Omental fat pad (tissue), 4 donors: ENCODE data around the gene AGAP1. TPM values are rescaled to one million over a fixed set of nuclear protein-coding genes. Genes with fewer than 3 reads are reported as not detected.

Experiments
- ATAC-seq: fragments of 150-250 bp; one replicate; pipeline ENCODE4 v1.9.1; 2016; ENCODE audit warnings: mild to moderate bottlenecking, moderate library complexity; ENCODE audit not compliant: low FRiP score
- DNase-seq: peaks from one replicate; pipeline ENCODE4 v3.0.0-alpha.2; 2019; ENCODE audit warnings: low spot score
- total RNA-seq, 4 donors: library from RNA; depleted of rRNA; stranded (reverse); fragments of >200 nt; gene quantifications; one replicate each; pipeline ENCODE4 v1.1.0, GENCODE V29; 2016
- TF ChIP-seq, protein P1 (sequence below), 3 donors: fragments of 450-650 bp; IDR thresholded peaks; one replicate each; pipeline ENCODE4 v1.5.1; 2016 to 2017; ENCODE audit warnings: antibody characterized with exemption in 3 of 3, mild to moderate bottlenecking in 3 of 3, moderate library complexity in 2 of 3

AGAP1 gene
- total RNA-seq, 4 donors from 2014 or later: 15.5 to 24.3 (median 16.2) TPM

DNA sequence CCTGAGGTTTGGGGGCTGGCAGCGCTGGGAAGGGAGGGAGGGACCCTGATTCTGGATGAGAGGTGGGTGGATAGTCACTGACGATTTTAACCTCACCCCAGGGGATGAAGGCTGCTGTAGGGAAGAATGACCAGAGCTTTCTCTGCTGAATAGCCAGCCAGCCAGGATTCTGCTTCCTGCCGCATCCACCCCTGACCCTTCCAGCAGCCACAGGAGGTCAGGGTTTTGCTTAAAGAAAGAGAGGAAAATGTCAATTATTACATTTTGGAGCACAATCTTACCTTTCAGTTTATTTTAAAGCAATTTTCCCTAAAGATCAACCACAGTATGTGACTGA, 456.6 kb downstream of the AGAP1 start:
- DNase-seq: no peak

DNA sequence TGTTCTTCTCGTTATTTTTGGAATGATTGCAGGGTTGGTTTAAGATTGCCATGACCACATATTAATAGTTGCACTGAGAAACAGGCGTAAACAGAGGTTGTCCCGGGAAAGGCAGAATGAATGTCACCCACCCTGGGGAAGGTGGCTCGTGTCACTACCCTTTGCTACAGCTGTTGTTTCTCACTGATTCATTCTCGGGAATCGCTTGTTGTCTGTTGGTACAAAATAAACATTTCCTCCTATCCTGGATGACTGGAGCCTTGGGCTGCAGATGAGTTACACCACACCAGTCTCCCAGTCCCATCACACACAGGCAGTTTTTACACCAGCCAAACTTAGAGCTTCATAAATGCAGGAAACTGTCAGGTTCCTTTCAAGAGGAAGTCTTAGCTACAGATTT, 457.6 kb downstream of the AGAP1 start:
- TF ChIP-seq, protein P1, sequence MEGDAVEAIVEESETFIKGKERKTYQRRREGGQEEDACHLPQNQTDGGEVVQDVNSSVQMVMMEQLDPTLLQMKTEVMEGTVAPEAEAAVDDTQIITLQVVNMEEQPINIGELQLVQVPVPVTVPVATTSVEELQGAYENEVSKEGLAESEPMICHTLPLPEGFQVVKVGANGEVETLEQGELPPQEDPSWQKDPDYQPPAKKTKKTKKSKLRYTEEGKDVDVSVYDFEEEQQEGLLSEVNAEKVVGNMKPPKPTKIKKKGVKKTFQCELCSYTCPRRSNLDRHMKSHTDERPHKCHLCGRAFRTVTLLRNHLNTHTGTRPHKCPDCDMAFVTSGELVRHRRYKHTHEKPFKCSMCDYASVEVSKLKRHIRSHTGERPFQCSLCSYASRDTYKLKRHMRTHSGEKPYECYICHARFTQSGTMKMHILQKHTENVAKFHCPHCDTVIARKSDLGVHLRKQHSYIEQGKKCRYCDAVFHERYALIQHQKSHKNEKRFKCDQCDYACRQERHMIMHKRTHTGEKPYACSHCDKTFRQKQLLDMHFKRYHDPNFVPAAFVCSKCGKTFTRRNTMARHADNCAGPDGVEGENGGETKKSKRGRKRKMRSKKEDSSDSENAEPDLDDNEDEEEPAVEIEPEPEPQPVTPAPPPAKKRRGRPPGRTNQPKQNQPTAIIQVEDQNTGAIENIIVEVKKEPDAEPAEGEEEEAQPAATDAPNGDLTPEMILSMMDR (IDR thresholded peaks at IDR 0.05): no peak
- no peak for DNase-seq
- ATAC-seq: no peak

More for the DNA sequence above, 456.6 kb downstream of the AGAP1 start:
- TF ChIP-seq, protein P1 (IDR thresholded peaks at IDR 0.05): no peak
- no peak for ATAC-seq

DNA sequence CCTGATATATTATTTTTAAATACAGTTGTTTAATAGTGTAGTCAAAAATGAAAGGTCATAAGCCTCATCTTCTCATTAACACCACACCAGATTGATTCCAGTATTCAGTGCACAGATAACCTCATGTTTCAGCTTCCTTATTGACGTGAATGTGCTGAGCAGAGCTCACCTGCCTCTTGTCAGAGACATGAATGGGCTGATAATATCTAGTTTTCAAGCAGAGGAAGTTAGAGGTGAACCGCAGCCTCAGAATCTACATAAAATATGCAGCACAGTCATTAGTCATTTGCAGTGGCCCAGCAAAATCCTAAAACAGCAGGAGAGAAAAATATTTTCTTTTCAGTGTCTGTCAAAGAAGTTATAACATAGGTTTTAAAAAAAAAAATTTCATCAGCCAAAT, 458.1 kb downstream of the AGAP1 start:
- ATAC-seq (no peak), DNase-seq (no peak)
- TF ChIP-seq, protein P1 (IDR thresholded peaks at IDR 0.05): no peak

DNA sequence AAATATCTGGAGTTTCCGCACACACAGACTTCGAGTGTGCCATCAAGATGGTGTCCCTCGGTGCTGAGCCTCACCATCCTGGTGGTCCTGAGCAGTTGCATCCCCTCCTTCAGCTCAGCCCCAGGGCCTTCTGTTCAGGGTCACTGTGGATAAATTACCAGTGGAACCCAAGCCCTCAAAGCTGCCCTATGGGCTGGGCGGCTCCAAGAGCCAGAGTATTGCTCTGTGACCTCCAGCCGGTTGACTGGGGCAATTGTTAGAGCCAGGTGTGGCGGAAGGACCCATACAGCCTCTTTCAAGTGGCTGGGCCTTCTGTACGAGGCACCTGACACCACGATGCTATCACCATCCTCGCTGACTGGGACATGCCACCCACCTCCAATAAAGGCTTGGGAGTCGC, 458.9 kb downstream of the AGAP1 start:
- TF ChIP-seq, protein P1 (IDR thresholded peaks at IDR 0.05): no peak
- DNase-seq (no peak), ATAC-seq (no peak)

DNA sequence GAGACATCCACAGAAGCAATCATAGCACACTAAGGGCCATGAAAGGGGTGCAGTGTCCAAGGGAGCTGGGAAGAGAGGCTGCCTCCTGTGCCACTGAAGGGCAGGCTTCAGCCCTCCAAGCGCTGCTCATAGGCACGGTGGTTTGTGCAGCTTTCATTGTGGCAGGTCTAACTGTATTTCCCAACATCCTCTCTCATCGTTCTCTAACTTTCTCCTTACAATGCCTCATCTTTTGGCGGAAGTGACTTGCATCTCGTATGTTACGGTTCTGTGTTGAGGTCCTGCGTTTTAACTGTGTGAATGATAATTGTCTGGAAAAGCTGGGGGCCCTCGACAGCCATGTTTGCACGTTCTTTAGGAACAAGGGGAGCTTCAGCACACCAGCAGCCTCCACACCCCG, 460.4 kb downstream of the AGAP1 start:
- TF ChIP-seq, protein P1 (IDR thresholded peaks at IDR 0.05): no peak
- no peak for DNase-seq

DNA sequence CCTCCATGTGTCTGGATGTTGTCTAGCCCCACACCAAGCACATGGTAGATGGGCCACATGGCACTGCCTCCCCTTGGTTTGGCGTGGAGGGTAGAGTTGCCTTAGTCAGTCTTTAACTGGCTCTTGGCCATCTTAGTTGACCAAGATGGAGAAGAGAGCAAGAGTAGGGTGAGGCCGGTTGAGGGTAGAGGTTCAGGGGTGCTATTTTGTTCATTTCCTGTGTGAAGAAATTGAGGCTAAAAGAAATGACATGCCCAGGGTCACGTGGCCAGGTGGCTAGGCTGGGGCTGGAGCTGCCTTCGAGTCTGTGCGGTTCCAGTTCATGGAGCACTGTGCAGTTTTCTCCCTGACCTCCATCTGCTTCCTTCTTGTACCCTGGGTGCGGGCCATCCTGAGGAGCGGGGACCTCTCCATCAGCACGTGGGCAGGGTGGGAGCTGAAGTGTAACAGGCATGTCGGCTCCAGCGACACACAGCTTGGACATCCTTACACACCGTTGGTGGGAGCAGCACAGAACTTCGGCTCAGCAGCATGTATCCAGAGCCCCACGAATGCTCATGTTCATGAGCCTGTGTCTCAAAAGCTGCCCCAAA, 461.1 kb downstream of the AGAP1 start:
- TF ChIP-seq, protein P1 (IDR thresholded peaks at IDR 0.05): no peak
- ATAC-seq (no peak), DNase-seq (no peak)

More for the DNA sequence above, 460.4 kb downstream of the AGAP1 start:
- no peak for ATAC-seq

DNA sequence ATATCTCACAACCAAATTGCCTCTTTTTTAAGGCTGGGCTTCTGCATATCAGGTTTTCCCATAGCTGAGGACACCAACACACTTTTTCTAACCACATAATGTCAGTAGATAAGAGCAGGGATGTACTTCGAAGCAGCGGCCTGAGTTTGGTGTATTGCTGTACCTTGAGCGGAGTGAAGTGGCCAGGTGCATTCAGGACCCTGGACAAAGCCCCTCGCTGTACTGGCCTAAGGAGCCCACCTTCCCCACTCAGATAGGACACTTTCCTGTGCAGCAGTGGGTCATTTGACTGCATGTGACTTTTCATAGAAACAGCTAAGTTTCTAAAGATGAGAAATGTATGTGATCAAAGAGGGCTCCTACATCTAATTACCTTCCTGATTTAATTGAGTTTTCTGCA, 461.8 kb downstream of the AGAP1 start:
- DNase-seq (no peak), ATAC-seq (no peak)
- TF ChIP-seq, protein P1 (IDR thresholded peaks at IDR 0.05): no peak
